SW 1271 (cell line): Measurements from ENCODE around the gene AICDA.
"Not testable (repeated sequence)": the region's sequence is repeated elsewhere in the genome, so short reads cannot be mapped to it uniquely, and the experiment has no call there.

Experiments
- DNase-seq, 2 experiments: peaks; one replicate each; lab custom pipeline; 2025; lab: John Stamatoyannopoulos, UW

Gene AICDA

GRCh38 chr12:8609061-8609570 lies 3.5 kb downstream of the AICDA start:
- peak in 1 of 2 experiments; percentile 65 for DNase-seq

GRCh38 chr12:8606890-8607289 lies 5.8 kb downstream of the AICDA start:
- DNase-seq, result no peak

GRCh38 chr12:8605057-8605456 lies 7.6 kb downstream of the AICDA start:
- DNase-seq, result no peak

- DNase-seq, result peak in 1 of 2 experiments; percentile 14
Measured at GRCh38 chr12:8603856-8604255, 8.8 kb downstream of the AICDA start.

GRCh38 chr12:8603286-8603685 lies 9.4 kb downstream of the AICDA start:
- no peak for DNase-seq

GRCh38 chr12:8596561-8596960 lies 16.1 kb downstream of the AICDA start:
- no peak for DNase-seq

- no peak for DNase-seq
Measured at GRCh38 chr12:8594072-8594471, 18.6 kb downstream of the AICDA start.

- no peak for DNase-seq
Measured at GRCh38 chr12:8593246-8593645, 19.4 kb downstream of the AICDA start.

GRCh38 chr12:8590842-8591545 lies 21.7 kb downstream of the AICDA start:
- DNase-seq, result no peak

- no peak for DNase-seq
Measured at GRCh38 chr12:8589679-8590078, 23.0 kb downstream of the AICDA start.

GRCh38 chr12:8584478-8584877 lies 28.2 kb downstream of the AICDA start:
- DNase-seq, result not testable (repeated sequence)

- DNase-seq, result no peak
Measured at GRCh38 chr12:8584004-8584403, 28.7 kb downstream of the AICDA start.

- no peak for DNase-seq
Measured at GRCh38 chr12:8581098-8581784, 31.4 kb downstream of the AICDA start.

- DNase-seq, result no peak
Measured at GRCh38 chr12:8577879-8578278, 34.8 kb downstream of the AICDA start.

GRCh38 chr12:8572507-8572906 lies 40.2 kb downstream of the AICDA start:
- no peak for DNase-seq

- no peak for DNase-seq
Measured at GRCh38 chr12:8566525-8566924, 46.1 kb downstream of the AICDA start.

- DNase-seq, result not testable (repeated sequence)
Measured at GRCh38 chr12:8566052-8566451, 46.6 kb downstream of the AICDA start.

GRCh38 chr12:8564656-8565055 lies 48.0 kb downstream of the AICDA start:
- no peak for DNase-seq

GRCh38 chr12:8563356-8563755 lies 49.3 kb downstream of the AICDA start:
- DNase-seq, result no peak

GRCh38 chr12:8562310-8562709 lies 50.3 kb downstream of the AICDA start:
- no peak for DNase-seq

- DNase-seq, result no peak
Measured at GRCh38 chr12:8561011-8561410, 51.6 kb downstream of the AICDA start.

GRCh38 chr12:8559676-8560075 lies 53.0 kb downstream of the AICDA start:
- DNase-seq, result no peak

- no peak for DNase-seq
Measured at GRCh38 chr12:8556531-8557097, 56.0 kb downstream of the AICDA start.
